Globus pallidus (tissue), 1 donor: Measurements from ENCODE around the gene CTNNA3.
"Not testable (repeated sequence)": the region's sequence is repeated elsewhere in the genome, so short reads cannot be mapped to it uniquely, and the experiment has no call there.

Experiments used
- DNase-seq: peaks from one replicate; pipeline ENCODE4 v3.0.0-alpha.2; 2015; ENCODE audit warnings: low spot score

The CTNNA3 gene

DNA sequence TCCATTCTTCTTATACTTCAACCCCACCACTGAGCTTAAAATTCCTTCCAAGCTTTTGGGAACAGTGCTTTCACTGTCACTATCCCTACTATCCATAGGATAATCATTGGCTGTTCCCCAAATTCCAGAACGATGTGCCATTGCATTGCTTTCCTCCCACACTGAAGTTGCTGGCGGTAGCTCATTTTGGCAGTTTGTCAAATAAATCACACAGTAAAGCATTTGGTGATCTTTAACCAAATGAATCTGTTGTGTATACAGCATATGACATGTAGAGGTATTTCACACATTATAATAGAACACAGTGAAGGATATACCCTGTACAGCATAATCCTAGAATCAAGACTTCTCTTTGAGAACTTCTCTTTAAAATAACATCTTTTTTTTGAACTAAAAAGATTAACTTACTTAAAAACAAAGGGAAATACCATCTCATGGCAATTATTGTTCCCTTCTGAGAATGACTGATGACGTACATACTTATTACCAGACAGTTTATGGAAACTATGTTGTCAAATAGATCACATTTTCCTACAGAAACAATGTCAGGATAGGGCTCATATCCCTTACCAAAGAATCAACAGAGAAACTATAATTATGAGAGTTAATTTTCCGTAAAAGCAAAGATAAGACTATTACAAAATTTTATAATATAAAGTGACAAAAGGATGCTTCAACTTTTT is 93.6 kb downstream of the CTNNA3 start:
- DNase-seq = no peak

DNA sequence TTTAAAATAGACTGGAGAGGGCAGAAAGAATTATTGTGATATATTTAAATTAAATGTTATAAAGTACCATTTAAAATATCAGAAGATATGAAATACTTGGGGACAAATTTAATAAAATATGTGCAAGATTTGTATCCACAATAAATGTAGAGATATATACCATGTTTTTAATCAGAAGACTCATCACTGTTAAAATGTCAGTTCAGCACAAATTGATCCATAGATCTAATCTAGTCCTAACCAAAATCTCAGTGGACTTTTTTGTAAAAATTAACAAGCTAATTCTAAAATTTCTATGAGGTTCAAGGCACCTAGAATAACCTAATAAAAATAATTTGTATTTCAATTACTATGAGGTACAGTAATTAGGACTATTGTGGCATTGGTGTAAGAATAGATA is 96.4 kb downstream of the CTNNA3 start:
- no peak for DNase-seq

DNA sequence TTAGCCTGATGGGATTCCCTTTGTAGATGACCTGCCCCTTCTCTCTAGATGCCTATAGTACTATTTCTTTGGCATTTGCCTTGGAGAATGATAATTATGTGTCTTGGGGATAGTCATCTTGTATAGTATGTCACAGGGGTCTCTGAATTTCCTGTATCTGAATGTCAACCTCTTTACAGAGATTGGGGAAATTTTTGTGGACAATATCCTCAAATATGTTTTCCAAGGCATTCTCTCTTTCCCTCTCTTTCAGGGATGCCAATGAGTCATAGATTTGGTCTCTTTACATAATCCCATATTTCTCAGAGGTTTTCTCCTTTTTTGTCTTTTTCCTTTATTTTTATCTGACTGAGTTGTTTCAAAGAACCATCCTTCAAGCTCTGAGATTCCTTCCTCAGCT is 99.4 kb downstream of the CTNNA3 start:
- no peak for DNase-seq

DNA sequence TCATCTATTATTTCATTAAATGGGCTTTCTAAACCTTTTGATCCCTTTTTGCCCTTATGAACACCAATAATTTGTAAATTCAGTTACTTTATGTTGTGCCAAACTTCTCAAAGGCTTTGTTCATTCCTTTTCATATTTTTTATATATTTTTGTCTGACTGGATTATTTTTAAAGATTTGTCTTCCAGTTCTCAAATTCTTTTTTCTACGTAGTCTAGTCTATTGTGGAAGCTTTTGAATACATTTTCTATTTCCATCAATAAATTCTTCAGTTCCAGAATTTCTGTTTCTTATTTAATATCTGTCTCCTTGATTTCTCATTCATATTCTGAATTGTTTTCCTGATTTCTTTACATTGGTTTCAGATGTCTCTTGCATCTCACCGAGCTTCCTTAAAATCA is 108.2 kb downstream of the CTNNA3 start:
- no peak for DNase-seq

DNA sequence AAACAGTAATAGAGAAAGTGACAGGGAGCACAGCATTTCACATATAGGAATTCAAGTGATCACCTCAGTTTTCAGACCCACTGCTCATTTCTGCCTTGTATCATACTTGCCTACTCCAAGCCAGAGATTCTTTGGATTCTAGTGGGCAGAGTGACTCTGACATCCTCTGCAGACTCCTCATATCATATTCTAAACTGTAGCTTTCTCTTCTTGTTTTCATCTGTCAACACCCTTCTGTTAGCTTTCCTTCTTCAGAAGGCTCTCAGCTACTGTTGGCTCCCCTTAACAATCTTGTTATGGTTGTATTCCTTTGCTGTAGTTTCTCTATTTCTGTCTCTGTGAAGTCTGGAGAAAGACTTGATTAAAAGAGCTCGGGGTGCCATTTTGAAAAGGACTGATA is 120.5 kb downstream of the CTNNA3 start:
- no peak for DNase-seq

DNA sequence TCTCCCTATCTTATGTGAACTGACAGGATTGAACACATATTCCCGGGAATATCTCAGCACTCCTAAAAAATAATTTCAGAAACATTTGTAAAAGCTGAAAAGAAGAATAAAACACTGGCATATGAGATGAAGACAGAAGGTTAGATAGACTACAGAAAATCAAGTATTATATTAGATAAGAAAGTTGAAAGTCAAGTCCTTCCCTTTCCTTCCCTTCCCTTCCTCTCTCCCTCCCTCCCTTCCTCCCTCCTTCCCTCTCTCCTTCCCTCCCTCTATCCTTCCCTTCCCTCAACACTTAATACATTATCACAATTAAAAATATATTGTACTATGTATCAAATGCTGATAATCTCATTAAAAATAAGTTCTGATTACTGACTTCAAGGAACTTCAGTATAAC is 122.5 kb downstream of the CTNNA3 start:
- no peak for DNase-seq

DNA sequence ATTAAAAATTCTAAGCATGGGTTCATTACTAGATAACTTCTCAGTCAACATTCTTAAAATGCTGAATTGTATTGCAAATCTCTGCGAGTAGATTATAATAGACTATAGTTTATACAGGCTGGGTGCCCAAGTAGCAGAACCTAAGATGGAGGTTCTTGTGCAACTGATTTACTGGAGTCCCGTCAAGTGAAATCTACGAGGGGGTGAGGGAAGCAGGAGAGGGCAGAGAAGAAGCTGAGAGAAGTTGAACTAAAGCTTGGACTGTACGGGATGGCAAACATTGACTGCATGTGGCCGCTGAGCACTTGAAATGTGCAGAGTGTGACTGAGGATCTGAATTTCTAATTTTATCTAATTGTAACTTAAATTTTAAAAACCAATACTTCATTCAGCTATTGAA is 124.5 kb downstream of the CTNNA3 start:
- no peak for DNase-seq

DNA sequence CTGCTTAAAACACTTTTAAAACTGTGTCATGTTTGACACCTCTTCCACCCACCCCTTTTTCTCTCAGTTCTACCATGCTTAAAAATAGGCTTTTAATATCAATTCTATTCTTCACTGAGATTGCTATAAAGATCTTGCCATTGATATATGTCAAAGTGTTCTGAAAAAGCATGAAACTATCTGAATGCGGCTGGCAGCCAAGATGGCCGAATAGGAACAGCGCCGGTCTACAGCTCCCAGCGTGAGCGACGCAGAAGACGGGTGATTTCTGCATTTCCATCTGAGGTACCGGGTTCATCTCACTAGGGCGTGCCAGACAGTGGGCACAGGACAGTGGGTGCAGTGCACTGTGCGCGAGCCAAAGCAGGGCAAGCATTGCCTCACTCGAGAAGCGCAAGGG is 137.7 kb downstream of the CTNNA3 start:
- DNase-seq = not testable (repeated sequence)

DNA sequence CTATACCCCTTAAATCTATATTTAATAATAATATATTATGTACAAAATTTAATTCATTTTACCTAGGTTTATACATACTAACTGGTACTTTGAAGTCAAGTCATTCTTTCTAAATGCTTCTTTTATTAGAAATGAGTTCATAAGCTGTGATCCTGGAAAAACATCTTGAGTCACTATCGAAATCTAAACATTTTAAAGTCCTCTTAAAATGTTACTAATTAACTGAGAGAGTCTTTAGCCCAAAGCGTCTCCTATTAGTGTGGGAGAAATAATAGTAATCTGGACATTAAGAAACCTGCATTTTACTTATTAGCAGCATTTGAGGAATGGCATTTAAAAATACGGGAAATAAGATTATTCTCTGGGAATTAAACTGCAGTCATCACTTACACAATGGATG is 142.7 kb downstream of the CTNNA3 start:
- no peak for DNase-seq

DNA sequence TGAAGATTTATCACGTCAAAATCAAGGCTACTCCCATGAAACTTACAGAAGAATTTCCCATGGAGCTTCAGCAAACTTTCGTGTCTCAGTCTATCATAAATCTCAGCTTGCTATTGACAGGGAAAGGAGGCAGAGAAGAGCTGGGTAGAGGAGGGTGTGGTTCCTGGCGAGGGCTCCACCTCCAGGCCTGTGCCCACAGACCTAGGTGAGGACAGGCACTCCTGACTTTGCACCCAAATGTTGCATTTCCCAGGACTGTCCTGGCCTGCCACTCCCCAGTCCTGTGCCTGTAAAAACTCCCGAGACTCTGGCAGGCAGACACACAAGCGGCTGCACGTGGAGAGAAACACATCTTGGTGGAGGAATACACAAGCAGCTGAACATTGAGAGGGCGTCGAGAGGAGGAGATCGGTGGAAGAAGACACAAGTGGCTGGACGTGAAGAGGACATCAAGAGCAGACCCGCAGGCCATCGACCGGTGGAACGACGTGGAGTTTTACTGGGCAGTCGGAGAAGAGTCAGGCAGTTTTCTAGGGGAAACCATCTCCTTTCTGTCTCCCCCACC is 145.1 kb downstream of the CTNNA3 start:
- no peak for DNase-seq

DNA sequence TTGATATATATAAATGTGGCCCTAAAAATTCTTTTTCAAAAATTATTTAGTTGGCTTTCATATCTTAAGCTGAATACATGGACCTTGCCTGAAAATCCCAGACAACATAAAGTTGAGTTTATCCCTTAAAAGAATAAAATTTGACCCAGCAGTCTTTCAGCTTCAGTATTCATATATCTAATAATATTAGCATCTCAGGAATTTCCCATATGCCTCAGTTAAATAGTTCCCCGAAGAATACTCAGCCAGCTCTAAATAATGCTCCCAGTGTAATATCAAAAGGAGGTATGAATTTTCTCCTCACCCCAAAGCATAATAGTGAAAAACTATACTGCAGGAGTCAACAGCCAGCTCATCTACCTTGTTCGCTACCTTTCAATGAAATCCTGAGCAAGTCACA is 145.9 kb downstream of the CTNNA3 start:
- DNase-seq = no peak

DNA sequence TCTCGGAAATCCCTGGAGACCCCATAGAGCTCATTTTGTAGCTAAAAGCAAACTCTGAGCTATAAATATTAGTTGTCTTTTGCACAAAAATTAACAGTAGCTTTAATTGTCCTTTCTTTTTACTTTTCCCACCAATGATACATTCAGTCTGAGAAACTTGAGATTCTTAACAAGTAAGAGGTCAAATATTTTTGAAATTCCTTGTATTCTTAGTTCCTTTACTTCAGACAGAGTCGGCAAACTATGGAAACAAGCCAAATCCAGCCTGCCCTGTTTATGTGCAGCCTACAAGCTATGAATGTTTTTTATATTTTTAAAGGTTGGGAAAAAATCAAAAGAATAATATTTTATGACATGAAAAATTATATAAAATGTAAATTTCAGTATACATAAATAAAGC is 146.6 kb downstream of the CTNNA3 start:
- DNase-seq = no peak

DNA sequence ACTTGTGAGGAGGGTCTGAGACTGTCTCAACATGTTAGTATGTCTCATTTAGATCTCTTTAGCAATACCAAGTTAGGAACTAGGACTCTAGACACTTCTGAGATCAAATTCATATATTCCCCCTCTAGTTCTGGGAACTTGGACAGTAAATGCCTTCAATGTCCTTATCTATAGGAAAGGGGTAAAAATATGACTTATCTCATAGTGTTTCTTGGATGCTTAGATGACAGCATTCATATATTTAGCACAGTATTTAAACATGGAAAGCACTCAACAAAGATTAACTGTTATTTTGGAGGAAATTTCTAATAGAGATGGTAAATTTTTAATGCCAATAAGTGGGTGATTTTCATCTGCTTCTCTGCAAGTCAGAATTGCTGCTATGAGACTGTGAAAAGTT is 154.6 kb downstream of the CTNNA3 start:
- DNase-seq = no peak

DNA sequence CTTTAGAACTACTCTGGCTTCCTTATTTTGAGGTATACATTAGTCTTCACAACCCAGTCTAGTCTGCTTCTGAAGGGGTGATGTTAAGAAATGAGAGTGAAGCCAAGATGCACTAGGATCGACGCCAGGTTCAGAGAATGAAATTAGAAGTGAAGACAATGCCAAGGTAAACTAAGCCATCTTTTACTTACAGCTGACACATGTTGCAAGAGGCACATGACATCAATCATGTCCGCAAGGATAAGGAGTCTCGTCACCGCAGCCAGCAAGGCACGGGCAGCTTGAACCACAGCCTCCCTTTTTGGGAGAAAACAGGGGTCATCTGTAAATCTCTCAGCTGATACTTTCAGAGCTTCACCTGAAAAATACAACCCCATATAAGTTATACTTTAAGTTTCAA is 156.7 kb downstream of the CTNNA3 start:
- no peak for DNase-seq

DNA sequence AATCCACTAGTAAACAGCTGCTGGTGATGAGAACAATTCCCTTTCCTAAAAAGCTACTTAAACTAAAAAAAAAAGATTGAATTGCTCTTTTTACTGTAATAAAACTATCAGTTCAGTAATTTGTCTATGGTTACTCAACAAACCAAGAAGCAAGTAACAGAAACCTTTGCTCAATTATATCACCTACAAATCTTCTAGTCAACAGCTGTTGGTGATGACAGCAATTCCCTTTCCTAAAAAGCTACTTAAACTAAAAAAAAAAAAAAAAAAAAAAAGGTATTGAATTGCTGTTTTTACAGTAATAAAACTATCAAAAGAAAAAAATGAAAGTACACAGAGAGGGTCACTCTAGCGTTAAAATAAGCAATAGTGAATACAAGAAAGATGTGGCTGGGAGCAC is 158.1 kb downstream of the CTNNA3 start:
- no peak for DNase-seq

DNA sequence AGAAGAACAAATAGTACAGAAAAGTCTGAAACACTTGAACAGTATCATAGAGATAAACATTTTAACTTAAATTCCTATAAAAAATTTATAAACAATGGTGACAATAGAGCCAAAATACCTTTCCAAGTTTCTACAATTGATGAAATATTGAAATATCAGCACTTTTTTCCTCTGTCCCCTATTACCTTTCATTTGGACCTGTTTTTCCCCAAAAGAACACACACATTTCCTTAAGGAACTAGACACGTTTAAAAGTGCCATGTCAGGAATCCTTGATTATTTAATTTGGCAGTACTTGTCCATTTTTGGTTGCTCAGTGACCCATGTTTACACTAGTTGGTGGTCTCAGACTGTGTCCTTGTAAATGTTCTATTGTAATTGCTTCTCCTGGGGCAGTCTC is 162.6 kb downstream of the CTNNA3 start:
- DNase-seq = no peak

DNA sequence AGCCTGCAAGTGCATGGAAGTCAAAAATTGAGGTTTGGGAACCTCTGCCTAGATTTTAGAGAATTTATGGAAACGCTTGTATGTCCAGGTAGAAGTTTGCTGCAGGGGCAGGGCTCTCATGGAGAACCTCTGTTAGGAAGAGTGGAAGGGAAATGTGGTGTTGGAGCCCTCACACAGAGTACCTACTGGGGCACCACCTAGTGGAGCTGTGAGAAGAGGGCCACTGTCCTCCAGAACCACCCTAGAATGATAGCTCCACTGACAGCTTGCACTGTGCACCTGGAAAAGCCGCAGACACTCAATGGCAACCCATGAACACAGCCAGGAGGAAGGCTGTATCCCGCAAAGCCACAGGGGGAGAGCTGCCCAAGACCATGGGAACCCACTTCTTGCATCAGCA is 165.0 kb downstream of the CTNNA3 start:
- not testable (repeated sequence) for DNase-seq

DNA sequence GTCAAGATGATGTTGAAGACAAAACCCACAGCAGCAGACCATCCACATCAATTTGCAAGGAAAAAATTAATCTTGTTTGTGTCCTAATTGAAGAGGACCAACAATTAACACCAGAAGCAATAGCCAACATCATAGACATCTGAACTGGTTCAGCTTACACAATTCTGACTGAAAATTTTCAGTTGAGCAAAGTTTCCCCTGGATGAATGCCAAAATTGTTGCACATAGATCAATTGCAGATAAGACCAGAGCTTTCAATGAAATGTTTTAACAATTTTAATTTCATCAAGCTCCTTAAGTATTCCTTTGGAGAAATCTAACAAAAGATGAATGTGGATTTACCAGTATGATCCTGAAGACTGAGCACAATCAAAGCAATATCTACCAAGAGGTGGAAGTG is 168.6 kb downstream of the CTNNA3 start:
- no peak for DNase-seq

DNA sequence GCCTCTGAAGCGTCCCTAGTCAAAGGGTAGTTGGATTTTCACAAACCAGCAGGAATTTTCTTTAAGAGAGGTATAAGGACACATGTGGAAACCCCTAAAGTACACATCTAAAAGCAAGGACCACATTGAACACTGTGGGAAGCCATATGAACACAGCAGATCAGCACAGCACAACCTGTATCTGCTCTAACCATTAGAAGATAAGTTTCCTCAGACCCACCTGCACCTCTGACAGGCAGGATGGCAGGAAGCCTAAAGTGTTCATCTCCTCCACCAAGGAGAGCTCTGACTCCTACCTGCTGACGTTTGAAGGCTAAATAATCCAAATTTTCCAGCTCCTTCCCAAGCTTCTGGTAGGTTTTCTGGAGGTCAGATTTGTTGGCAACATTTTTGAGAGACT is 174.4 kb downstream of the CTNNA3 start:
- DNase-seq = no peak

DNA sequence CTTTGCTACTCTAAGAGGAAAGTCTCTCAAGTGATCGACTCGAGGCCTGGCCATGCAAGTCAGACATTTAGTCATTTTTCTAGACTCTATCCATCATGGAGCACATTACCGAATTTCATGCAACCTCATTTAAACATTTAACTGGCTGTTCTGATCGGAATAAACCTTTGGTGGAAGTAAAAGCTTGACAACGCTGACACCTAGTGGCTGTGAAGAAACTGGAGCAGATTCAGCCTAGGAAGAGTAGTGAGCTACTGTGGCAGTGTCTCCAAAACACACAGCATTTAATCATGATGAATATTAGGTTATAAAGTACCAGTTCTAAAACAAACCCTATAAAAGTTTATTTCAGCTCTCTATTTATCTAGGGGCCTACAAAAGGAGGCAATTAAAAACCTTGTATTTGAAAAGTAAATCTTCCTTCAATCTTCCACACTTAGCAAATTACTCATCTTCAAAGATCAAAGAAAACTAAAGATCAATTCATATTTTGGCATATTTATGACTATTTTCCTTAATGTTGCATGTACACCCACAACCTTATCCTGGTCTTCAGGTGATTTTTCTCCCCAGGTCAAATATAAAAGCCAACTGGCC is 175.0 kb downstream of the CTNNA3 start:
- DNase-seq = peak; percentile 78

DNA sequence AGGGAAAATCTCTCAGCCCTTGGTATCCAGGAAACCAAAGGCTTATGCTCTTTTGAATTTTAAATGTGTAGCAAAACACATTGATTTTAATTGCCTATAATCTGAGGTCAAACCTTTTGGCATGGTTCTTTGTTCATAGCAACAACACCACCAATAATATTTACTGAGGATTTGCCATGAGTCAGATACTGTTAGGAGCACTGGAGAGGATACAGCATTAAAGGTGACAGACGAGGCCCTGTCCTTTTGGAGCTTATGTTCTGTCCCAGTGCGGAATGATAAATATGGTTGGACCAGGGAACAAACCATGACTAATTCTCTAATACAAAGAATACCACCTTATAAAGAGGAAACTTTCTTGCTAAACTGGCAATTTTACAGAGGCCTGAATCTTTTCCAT is 176.6 kb downstream of the CTNNA3 start:
- no peak for DNase-seq

DNA sequence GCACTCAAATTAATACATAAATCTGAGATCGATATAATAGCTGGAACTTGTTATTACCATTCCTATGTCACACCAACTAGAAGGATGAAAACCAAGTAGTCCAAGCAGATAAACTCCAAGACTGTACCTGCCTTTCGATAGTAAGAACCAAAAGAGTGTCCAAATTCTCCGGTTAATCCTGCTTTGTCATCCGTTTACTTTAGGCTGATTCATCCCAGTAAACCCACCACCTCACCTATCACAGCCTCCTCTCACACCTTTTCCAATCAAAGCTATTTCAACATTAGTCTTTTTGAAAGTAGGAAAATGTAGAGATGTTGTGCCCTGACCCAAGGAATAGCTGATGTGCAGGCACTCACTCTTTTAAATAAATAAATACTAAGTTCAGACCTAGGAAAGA is 177.2 kb downstream of the CTNNA3 start:
- DNase-seq = no peak

DNA sequence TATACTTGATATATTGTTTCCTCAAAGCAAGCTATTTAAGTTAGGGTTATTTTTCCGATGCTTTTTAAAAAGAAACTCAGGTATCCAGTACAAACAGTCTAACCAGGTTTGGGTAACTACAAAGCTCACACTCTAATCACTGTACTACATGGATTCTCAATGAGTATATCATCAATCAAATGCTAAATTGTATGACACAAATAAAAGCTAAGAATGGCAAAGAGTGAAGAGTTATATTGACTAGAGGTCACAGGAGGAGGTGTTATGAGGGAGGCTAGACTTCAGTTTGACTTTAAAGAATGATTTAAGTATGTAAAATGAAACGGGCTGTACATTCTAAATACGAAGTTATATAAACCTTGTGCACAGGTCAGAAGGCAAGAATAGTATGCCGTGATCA is 178.0 kb downstream of the CTNNA3 start:
- DNase-seq = no peak

DNA sequence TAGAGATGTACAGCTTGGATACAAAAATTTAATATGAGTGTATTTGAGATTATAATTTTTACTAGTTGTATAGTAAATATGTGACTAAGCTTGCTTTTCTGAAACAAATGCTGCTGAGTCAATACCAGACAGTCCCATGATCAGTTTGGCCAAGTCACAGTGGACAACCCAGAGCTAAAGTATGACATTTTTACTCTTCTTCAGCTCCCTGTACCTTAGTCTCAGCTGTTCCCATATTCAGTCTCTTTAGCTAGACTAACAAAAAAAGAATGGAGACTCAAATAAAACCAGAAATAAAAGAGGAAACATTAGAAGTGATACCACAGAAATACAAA is 189.3 kb downstream of the CTNNA3 start:
- no peak for DNase-seq
